ENCODE results near the gene TRIP13.
"Not testable (repeated sequence)": the region's sequence is repeated elsewhere in the genome, so short reads cannot be mapped to it uniquely, and the experiment has no call there.

Gene TRIP13

DNA sequence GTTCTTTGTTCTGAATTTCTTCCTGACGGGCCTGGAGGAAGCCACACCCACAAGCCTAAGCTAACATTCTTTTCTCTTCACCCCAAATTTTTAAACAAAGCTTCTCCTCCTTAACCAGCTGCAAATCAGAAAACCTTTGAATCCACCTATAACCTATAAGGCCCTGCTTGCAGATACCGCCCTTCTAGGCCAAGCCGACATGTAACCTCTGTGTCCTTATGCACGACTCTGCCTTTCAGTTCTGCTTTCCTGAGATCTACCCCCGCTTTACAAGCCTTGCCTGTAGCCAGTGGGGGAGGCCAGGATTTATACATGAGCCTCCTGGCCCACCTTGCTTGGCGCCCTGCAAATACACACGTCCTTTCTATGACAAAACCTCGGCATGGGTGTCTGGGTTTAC is 19.4 kb upstream of the TRIP13 start:
- no peak for DNase-seq

DNA sequence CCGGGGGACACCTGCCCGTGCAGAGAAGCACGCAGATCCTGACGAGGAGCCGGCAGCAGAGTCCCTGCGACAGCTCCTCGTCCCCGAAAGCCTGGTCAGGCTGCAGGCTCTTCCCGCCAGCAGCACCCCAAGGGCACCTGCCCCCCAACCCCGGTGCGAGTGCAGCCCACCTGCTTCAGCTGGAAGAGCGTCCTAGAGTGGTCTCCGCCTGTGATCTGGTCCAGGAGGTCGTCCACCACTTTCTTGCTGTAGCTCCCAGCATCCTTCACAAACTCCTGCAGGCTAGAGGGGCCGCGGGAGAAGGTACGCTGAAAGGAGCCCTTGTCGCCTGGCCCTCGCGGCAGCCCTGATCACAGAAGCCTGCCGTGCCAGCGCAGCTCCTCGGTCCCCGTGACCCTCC is 16.8 kb upstream of the TRIP13 start:
- no peak for DNase-seq

DNA sequence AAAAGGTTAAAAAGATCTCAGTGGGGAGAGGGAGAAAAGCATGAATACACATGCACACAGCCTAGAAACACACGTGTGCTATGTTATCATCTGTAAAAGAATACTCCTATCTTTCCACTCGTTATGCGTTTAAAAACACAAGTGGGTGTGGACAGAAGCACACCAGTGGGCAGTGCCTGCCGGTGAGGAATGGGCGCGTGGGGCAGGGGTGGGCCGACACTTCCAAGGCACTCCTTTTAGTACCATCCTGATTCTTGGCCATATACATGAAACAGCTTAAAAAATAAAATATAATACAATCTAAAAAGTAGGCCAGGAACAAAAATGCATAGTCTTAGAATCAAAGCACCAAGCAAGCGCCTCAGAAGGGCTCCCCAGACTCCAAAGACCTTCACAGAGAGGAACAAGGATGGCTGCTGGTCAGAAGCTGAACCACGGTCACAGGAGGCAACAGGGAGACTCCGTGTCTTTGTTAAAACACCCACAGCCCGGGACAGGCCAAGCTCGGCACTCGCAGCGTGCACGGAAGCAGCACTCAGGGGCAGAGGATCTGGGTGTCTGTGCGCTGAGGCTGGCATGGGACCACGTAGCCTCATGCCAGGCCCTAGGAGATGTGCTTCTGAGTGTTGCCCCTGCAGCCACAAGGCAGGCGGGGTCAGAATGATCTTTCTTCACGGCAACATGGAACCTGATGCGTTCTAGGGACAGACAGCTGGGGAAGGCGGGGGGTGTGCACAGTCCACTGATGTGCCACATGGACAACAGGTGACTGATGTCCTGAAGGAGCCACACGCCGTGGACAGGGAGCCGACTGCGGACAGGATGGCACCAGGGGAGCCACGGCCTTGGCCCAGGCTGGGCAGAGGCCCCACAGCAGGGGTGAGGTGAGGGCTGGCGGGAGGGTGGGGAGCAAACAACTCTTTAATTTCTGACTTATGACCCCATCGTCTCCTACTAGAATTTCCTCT is 16.0 kb upstream of the TRIP13 start:
- no peak for DNase-seq

DNA sequence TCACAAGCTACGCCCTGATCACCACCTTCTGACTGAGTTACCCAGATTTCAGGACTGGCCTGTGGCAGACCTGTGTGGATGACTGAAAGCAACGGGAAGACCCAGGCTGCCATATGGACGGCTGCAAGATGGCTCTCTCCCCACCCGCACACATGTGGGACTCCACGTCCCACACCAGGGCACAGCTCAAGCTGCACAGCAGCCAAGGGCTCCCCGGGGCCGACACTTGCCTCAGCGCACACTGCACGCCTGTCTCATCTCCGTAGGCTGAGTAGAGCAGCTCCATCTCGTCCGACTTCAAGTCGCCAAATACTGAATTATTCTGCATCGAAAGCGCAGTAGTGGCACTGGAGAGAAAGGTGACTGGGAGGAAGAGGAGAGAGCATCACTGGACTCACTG is 14.6 kb upstream of the TRIP13 start:
- DNase-seq = no peak

DNA sequence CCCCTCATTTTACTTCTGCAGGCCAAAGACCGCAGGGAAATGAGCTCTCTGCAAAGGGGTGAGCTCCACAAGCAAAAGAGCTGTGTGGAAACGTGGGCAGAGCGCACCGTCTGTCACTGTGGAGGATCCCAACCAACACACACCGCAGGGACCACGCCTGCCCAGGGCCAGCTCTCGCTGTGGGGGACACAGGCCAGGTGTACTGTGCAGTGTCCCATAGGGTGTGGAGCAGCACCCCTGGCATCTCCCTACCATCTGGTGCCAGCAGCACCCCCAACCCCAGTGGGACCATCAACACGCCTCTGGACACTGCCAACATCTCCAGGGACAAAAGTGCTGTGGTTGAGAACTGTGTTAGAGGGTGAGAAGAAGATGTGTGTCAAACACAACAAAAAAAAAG is 14.0 kb upstream of the TRIP13 start:
- DNase-seq = not testable (repeated sequence)

DNA sequence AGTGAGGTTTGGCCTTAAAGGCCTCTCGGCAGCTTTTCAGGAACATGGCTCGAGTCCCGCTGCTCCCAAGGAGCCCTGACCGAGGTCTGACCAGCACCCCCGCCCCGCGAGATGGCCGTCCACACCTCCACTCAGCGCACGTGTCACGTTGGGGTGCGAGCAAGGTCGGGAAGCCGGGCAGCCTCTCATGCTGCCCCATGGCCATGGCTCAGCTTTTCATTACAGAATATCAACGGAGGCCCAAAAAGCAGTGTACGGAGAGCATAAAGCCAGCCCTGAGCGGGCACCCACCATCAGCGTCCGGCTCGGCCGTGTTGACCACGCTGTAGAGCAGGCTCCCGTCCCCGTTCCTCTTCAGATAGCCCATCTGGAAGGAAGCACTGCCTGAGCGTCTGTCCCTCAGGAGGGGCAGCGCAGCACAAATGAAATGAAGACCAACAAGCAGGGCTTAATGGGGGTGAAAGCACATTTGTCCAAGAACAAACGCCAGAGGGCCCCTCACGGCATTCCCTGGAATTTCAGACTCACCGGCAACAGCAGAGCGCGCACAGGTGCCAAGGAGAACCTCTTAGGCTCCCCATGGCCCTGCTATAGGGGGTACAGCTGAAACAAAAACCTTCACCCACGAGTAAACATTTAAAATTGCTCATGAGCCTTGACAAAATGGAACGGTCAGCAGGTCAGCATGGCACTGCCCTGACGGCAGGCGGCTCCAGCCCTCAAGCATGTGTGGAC is 11.7 kb upstream of the TRIP13 start:
- DNase-seq = no peak

DNA sequence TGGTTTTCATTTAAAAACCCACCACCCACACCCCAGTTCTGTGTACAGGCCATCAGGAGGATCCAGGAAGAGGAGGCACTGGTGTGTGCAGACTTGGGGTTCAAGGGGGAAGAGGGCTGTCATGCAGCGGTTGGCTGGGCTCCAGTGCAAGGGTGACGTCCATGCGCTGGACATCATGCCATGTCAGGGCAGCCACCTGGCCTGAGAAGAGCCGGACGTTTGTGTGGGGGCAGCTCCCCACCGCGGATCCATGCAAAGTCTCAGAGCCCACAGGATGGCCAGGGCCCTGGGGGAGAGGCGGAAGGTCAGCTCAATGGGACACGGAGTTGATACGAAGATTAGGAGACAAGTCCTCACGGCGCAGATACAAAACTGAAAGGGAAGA is 11.1 kb upstream of the TRIP13 start:
- no peak for DNase-seq

DNA sequence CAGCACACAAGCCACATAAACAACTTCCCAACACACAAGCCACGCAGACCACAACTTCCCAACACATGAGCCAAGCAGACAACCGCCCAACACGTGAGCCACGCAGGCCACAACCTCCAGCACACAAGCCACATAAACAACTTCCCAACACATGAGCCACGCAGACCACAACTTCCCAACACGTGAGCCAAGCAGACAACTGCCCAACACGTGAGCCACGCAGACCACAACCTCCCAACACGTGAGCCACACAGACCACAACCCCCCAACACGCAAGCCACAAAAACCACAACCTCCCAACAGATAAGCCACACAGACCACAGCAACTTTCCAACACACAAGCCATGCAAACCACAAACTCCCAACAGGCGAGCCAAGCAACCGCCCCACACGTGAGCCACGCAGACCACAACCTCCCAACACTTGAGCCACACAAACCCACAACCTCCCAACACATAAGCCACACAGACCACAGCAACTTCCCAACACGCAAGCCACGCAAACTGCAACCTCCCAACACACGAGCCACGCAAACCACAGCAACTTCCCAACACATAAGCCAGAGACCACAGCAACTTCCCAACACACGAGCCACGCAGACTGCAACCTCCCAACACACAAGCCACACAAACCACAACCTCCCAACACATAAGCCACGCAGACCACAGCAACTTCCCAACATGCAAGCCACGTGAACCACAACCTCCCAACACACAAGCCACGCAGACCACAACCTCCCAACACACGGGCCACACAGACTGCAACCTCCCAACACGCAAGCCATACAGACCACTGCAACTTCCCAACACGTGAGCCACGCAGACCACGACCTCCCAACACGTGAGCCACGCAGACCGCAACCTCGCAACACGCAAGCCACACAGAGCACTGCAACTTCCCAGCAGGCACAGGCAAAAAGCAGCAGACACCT is 10.2 kb upstream of the TRIP13 start:
- DNase-seq = no peak

DNA sequence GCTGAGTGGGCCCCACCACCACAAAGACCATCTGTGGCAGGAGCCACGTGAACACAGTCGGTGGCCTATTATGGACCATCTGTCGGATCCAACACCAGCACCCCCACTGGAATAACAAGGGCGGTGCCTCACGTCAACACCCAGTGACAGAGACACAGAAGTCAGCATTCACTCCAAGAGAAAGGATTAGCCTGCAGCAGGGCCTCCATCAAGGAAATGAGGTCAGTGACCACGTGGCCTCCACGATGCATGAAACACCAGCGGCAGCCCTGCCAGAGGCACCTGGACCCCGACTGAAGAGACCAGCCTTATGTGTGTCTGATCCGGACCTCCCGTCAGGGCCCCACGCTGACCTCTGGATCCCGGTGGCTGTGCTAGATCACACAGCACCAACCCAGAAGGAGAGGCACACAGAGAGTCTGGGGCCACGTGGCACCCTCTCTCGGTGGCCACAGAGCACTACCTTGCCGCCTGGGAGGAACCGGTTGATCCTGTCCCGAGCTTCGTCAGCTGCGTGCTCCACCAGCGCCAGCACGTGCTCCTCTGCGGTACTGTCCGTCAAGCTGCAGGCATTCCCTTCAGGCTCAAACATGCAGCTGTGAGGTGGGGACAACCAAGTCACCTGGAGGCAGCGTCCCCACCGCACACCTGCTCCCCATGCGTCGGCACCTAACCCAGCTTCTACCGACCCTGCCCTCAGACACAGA is 9.1 kb upstream of the TRIP13 start:
- DNase-seq = no peak

DNA sequence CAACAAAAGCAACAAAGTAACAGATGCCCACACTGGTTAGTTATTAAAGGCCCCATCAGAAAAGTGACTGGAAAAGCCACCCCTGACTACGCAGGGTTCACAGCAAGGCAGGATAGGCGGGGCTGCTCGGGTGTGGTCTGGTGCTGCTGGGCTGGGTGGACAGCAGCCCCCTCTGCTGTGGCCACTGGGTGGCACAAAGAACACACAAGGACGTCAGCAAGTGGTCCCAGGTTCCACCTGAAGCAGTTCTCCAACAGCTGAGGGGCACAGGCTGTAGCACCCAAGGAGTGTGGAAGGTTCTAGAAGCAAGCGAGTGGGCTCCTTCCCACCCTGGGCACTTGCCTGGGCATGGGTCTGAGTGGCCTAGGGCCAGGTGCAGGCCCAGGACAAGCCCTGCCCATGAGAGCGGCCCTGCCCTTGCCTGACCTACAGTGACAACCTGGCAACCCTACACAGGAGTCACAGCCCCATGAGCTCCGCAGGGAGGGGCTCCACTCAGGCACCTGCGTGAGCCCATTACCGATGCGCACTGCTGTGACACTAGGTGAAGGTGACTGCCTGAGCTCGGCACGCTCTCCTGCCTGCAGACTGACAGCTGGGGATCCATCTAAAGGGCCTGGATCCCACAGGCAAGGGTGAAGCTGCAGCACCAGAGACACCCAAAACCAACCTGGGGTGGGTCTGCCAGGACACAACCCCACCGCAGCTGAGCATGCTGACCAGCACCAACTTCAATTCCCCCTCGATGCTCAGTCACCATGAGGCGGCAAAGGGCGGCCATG is 8.1 kb upstream of the TRIP13 start:
- no peak for DNase-seq

DNA sequence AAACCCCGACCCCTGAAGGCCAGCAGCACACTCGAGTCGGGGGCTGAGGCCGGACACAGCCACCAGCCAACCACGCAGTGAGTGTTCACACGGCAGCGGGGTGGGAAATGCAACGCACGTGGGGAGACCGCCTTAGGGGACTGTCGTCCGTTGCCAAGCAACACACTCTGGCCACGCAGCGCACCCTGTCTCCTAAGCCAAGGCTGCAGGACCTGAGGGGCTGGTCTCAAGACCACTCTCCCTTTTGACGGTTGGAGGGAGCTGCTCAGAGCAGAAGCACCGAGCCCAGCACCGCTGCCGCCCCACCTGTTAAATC is 7.6 kb upstream of the TRIP13 start:
- DNase-seq = no peak

DNA sequence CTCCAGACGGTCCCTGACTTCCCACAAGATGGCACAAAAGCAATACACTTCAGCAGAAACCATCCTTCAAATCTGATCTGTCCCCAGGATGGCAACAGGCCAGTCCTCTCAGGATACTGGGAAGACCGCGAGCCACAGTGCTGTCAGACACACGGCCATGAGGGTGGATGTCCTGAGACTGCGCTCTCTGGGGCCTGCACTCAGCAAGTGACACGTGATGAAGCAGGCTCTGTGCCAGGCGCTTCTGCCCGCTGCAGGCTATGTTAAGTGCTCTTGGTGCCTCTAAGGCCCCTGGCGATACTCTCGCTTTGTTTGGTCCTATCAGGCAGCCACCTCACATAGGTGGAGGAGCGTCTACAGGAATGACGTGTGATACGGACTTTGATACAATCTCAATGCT is 7.2 kb upstream of the TRIP13 start:
- DNase-seq = no peak

DNA sequence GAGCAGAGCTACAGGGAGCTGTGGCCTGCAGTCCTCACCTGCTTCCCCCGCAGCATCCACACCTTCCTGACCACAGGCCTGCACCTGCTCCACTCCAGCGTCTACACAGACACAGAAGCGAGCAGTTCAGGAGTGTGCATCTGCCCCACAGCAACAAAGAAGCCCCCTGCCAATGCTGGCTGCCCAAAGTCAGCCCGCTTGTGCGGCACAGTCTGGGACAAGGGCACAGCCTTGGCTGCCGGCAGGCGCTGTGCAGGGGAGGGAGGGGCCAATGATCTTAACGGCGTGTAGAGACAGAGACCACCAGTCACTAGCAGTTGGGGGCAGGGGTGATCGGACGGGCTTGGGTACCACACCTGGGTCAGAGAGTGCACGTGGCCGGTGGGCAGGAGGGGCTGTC is 6.6 kb upstream of the TRIP13 start:
- no peak for DNase-seq

DNA sequence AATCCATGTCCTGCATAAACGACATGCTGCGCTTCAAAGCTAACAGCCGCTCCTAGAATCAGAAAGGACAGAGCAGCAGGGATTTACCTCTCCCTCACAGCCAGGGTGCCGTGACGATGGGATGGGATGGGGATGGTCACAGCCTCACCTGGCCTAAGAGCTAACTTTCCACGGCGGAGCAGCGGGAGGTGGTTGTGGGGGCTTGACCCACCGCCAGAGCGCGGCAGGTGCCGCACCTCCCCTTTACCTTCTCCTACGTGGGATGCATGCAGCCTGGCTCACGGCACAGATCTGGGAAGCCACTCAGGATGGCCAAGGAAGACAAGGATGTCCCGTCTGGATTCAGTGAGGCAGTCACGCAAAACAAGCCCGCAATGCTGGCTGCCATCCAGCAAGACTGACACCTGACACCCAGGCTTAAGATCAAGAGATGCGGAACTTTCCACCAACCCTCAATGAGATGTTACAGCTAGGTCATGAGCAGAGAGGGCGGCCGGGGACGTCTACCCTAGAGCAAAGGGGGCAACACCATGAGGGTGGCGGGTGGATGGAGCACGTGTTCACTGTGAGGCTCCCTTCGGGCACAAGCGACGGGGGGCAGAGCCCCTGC is 5.9 kb upstream of the TRIP13 start:
- DNase-seq = no peak

DNA sequence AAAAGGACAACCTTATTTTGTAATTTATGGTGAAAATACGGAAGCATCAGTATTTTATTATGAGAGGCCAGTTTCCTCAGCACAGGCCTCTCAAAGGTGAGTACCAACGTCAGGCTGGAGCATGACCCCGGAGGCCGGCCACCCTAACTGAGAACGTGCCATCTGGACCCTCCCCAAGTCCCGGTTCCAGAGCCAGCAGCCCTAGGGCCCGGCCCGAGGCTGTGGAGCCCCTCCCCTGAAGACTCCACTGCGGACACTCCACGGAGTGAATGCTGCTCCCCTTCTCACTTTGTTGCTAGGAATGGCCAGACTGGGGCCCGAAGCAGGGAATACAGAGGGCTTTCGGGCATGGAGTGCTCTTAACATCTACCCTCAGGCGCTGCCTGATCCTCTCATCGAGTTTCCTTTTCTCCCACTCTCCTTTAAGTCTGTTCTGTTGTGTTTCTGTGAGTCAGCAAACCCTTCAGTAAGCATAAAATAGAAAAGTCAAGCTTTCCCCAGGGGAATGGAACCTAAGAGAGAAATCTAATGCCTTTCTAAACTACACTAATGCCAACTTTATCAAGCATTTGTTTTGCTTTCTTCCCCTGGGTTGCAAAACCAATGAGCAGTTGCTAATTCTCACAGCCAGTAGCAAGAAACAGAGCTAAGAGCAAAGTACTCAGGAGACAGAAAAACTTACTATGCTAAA is 4.6 kb upstream of the TRIP13 start:
- DNase-seq = no peak

DNA sequence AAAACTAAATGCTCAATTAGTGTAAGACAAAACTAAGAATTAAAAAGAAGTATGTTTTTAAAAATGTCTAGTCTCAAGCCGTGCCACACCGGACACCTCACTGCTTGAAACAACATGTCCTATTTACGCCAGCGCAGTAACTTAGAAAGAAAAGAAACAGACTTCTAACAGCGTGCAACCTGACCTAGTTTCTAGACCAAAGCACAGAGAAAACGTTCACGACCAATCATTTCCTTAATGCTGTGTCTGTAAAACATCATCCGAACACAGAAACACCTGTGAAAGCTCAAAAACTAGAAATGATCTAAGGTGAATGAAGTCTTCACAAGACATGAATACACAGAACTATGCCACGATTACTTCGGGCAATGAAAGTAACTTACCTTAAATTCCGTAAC is 4.0 kb upstream of the TRIP13 start:
- DNase-seq = no peak

DNA sequence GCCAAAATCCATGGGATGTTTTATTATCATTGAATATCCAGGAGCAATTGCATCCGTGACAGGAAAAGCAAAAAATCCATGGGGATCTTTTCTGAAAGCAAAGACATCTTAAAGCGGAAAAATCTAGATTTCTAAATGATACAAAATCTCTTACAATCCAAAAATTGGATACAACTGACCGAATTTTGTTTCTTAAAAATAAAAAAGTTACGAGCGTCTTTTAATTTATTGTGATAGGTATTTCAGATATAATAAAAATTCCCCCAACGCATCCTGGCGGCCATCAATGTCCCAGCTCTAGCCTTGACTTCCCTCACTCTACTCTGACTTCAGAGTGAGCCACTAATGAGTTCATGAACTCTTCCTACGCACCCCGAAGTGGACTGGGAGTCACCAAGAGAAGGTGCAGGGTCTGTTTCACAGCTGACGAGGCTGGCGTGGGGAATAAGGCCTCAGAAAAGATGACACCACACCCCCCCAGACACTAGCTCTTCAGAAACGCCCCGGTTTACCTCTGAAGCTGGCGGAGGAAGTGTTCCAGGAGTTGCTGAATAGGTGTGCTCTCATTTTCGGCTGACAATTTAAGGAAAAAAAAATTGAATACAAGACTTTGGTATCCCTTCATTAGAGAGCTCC is 3.5 kb upstream of the TRIP13 start:
- DNase-seq = no peak

DNA sequence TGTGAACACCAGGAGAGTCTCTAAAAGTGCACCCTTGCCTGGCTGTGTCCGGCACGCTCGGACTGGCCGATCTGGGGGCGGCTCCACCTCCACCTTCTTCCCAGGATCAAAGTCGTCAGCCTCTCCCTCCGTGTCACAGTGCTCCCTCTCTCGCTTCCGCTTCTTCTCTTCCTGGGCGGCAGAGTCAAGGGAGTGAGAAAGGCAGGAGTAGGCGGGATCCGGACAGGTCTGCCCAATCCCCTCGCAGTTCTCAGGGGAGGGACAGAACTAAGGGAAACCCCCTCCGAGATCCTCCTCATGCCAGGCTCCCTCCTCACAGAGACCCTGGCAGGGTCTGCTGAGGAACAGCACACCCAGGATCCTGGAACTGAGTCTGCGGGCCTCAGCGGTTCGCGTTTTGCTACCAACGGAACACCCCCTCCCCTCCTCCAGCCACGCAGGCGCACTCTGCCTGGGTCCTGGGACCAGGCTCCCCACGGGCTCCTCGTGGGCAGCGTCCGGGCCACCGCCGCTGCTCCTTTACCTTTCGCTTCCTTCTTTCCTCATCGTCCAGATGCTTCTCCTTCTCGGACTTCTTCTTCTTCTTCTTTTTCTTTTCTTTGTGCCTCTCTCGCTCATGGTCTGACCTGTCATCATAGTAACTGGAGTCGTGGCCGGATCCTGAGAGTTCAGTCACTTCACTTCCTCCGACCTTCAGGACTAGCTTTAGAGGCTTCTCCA is 1.4 kb upstream of the TRIP13 start:
- DNase-seq = no peak

DNA sequence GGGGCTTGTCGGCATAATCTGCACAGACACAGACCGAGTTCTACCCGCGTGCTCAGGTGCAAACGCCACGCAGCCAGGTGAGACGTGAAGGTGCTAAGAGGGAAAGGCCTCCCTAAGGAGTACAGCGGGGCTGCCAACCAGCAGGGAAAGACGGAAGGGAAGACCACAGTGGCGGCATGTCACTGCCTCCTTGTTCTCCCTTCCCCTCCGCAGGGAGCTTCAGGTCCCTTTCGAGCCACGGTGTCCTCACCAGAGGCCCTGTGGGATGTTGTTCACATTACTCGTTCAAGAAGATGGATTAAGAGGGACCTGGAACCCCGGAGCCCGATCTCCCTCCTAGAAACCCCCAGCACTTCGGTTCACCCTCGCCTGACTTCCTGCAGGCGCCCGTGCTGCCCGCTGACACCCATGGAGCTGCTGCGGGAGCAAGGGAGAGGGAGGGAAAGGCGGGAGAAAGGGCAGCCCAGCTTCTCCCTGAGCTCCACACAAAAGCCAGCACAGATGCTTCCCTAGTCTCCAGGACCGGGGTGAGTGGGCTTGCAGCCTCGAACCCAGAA is 769 bp upstream of the TRIP13 start:
- no peak for DNase-seq
